GM18508 (cell line): Measurements from ENCODE around the gene CADM4.
"Not testable (repeated sequence)": the region's sequence is repeated elsewhere in the genome, so short reads cannot be mapped to it uniquely, and the experiment has no call there.

Source experiments
- ATAC-seq: cut with Tn5 transposase; IDR thresholded peaks from one replicate; pipeline ENCODE4 v1.9.1; 2021; ENCODE audit warnings: moderate number of reproducible peaks; ENCODE audit not compliant: insufficient read depth, unreplicated experiment

Gene CADM4

GRCh38 chr19:43664018-43664417 is 24.4 kb upstream of the CADM4 start:
- no peak for ATAC-seq

DNA sequence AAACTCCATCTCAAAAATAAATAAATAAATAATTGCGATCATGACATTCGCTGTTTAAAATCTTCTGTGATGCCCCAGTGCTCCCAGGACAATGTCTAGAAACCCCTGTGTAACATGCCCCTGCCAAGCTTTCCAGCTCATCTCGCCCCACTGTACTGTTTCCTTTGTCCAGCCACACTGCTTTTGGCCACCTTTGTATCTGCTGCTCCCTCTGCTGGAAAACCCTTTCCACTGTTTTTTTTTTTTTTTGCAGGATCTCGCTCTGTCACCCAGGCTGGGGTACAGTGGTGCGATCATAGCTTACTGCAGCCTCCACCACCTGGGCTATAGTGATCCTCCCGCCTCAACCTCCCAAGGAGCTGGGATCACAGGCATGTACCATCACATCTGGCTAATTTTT is 22.8 kb upstream of the CADM4 start:
- ATAC-seq = no peak

DNA sequence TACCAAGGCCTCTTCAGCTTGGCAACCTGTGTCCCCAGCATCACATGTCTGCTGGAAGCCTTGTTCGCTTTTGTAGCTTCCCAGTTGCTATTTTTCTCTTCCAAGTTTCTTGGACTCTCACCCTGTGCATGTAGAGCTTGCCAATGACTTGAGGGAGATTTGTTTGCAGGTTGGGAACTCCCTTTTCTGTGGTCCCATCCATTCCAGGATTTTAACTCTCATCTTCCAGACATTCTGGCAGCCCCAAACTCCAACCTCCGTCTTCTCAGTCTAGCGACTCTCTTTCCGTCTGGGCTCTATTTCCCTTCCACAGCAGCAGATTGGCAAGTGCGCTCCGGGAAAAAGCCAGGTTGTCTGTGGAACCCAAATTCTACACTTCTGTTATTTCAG is 21.3 kb upstream of the CADM4 start:
- no peak for ATAC-seq

- ATAC-seq = no peak
Measured at GRCh38 chr19:43660301-43660970, 20.8 kb upstream of the CADM4 start.

DNA sequence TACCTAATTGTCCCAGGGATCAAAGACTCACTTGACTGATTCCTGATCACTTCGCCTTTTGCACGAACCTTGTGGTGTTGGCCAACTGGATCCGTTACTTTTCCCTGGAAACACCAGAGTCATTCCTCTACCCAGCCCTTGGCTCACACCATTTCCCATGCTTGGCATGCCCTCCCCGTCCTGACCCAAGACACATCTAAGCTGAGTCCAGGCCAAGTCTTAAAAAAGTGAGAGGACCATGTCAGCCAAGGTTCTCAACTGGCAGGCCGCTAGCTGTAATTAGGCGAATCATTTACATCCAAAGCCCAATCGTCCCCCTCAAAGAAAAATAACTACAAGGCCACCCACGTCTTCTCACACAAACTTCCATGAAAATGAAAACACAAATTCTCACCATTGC is 18.8 kb upstream of the CADM4 start:
- no peak for ATAC-seq

DNA sequence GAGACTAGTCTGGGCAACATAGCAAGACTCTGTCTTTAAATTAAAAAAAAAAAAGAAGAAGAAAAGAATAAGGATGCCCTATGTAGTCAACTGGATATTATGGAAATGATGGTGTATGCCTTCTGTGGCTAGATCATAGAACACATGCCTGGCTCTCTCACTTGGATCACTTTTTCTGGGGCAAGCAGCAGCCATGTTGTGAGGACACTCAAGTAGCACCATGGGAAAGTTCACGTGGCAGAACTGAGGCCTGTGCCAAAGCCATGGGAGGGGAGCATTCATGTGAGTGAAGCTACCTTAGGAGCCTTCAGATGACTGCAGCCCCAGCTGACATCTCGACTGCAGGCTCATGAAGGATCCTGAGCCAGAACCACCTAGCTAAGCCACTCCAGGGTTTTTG is 18.4 kb upstream of the CADM4 start:
- no peak for ATAC-seq

DNA sequence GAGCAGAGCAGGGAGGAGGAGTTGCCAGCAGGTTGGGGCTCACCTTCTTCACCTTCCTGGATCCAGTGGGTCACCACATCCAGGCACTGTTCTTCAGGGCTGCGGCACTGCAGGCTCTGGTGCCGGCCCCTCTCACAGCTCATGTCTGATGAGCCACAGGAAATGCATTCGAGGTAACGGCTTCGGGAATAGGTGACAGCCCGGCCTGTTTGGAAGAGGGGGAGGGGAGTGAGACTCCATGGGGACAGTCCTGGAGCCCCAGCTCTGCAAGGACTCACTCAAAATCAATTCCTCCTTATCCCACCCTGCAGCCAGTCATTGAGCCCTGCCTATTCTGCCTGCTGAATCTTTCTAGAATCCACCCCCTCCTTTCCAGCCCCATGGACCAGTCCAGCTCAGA is 16.8 kb upstream of the CADM4 start:
- ATAC-seq = no peak

DNA sequence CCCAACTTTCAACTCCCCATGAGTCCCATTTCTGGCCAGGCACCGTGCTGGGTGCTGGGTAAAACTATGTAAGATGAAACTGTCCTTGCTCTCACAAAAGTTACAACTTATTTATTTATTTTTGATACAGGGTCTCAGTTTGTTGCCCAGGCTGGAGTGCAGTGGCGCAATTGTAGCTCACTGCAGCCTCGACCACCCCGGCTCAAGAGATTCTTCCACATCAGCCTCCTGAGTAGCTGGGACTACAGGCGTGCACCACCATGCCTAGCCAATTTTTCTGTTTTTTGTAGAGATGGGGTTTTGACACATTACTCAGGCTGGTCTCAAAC is 12.9 kb upstream of the CADM4 start:
- ATAC-seq = no peak

DNA sequence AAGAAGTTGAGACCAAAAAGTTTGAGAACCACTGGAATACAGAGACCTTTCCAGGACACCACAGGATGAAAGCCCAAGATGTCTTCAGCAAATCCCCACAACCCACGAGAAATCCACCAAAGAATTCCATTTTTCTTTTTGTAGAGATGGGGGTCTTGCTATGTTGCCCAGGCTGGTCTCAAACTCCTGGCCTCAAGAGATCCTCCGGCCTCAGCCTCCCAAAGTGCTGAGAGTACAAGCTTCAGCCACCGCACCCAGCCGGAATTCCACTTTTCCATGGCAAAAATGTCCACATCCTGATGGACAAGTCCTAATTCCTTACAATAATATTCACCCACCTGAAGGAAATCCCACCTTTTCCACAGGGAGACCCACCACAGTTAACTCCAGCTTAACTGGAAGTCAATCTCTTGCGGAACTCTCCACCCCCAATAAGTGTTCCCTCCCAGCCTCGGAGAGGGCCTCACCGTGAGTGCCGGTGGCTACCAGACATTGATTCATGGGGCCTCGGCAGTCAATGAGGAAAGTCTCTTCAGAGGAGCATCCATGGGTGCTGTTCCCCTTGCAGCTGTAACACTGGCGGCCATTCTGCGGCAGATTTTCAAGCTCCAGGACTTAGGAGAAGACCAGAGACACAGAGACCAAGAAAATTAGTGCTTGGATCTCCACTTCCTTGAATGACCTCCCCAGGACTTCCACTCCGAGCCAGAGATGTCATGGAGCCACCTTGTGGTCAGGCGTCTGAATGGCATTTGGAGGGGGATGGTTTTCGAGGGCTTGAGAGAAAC is 12.3 kb upstream of the CADM4 start:
- ATAC-seq = no peak

DNA sequence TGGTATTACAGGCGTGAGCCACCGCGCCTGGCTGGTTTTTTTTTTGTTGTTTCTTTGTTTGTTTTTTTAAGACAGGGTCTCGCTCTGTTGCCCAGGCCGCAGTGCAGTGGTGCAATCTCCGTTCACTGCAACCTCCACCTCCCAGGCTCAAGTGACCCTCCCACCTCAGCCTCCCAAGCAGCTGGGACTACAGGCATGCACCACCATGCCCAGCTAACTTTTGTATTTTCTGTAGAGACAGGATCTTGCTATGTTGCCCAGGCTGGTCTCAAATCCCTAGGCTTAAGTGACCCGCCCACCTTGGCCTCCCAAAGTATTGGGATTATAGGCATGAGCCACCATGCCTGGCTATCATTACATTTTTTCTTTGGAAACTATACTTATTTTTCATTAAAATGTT is 10.6 kb upstream of the CADM4 start:
- ATAC-seq = not testable (repeated sequence)

DNA sequence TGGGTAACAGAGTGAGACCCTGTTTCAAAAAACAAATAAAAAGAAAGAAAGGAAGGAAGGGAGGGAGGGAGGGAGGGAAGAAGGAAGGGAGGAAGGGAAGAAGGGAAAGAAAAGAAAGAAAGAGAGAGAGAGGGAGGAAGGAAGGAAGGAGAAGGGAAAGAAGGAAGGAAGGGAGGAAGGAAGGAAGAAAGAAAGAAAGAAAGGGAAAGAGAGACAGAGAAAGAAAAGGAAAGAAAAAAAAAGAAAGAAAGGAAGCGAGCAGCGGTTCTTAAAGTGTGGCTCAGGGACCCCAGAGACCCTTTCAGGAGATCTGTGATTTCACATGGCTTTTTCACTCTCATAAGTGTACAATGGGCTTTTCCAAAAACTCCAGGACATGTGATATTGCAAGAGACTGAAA is 9.9 kb upstream of the CADM4 start:
- no peak for ATAC-seq

- no peak for ATAC-seq
Measured at GRCh38 chr19:43648633-43649032, 9.0 kb upstream of the CADM4 start.

DNA sequence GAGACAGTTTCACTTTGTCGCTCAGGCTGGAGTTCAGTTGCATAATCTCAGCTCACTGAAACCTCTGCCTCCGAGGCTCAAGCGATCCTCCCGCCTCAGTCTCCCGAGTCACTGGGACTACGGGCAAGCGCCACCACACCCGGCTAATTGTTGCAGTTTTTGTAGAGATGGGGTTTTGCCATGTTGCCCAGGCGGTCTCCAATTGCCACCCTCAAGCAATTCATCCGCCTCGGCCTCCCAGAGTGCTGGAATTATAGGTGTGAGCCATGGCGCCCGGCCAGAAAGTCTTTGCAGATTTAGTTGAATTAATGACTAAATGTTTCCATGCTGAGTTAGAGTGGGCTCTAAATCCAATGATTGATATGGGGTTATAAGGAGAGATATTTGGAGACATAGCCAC is 4.5 kb upstream of the CADM4 start:
- no peak for ATAC-seq

GRCh38 chr19:43643326-43643725 is 3.7 kb upstream of the CADM4 start:
- ATAC-seq = no peak

- no peak for ATAC-seq
Measured at GRCh38 chr19:43642531-43642930, 2.9 kb upstream of the CADM4 start.

DNA sequence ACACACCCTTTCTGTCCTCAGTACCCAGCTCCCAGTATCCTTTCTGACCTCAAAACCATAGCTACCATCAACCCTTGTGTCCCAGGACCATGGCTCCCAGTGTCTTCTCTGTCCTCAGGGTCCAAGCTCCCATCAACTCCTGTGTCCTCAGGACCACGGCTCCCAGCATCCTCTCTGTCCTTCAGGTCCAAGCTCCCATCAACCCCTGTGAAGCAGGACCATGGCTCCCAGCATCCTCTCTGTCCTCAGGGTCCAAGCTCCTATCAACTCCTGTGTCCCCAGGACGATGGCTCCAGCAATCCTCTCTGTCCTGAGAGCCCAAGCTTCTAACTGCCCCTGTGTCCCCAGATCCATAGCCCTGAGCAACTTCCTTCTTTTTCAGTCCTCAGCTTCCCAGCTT is 1.7 kb upstream of the CADM4 start:
- ATAC-seq = no peak

DNA sequence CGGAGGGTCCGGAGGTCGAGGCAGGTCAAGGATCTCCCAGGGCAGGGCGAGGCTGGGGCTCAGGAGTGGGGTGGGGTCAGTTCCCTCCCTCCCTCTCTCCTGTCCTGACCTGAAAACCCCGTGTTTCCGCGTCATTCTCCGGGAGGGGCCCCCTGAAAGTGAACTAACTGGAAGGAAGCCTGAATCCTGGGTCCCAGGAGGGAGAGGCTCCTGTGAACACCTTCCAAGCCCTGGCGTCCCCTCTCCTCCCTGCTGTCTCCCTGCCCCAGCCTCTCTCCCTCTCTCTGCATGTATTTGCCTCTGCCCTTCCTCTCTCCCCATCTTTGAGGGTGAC is 741 bp upstream of the CADM4 start:
- no peak for ATAC-seq

- no peak for ATAC-seq
Measured at GRCh38 chr19:43638995-43639518, 593 bp downstream of the CADM4 start.

GRCh38 chr19:43638214-43638994 is 1.2 kb downstream of the CADM4 start:
- no peak for ATAC-seq

GRCh38 chr19:43636121-43636683 is 3.4 kb downstream of the CADM4 start:
- ATAC-seq = no peak

- ATAC-seq = not testable (repeated sequence)
Measured at GRCh38 chr19:43635561-43635940, 4.1 kb downstream of the CADM4 start.
